Neural cell (in vitro differentiated cells): ENCODE data around the gene PARL.

Experiments used
- CTCF ChIP-seq: fragments of 450-650 bp; IDR thresholded peaks from 2 replicates; pipeline ENCODE4 v1.5.1; 2014; ENCODE audit warnings: antibody characterized with exemption, mild to moderate bottlenecking, moderate library complexity; ENCODE audit not compliant: poor library complexity, severe bottlenecking
- EP300 ChIP-seq: fragments of 450-650 bp; conservative IDR thresholded peaks from 2 replicates; pipeline ENCODE4 v1.6.1; 2014; ENCODE audit warnings: antibody characterized with exemption, mild to moderate bottlenecking, moderate library complexity; ENCODE audit not compliant: poor library complexity, severe bottlenecking
- EZH2 ChIP-seq: fragments of 200-600, 300-800 bp; shearing (Covaris generic), sonication (generic); IDR thresholded peaks from 2 replicates; pipeline ENCODE4 v1.6.1; 2014; ENCODE audit warnings: antibody characterized with exemption, low read length, borderline replicate concordance, mild to moderate bottlenecking; ENCODE audit not compliant: insufficient read depth, poor library complexity, severe bottlenecking
- MXI1 ChIP-seq: fragments of 450-650 bp; conservative IDR thresholded peaks from 2 replicates; pipeline ENCODE4 v1.6.1; 2014; ENCODE audit warnings: antibody characterized with exemption, mild to moderate bottlenecking; ENCODE audit not compliant: poor library complexity, severe bottlenecking
- POLR2AphosphoS5 ChIP-seq: IDR thresholded peaks from 2 replicates; pipeline ENCODE4 v1.6.1; 2012
- RAD21 ChIP-seq: fragments of 450-650 bp; conservative IDR thresholded peaks from 2 replicates; pipeline ENCODE4 v1.6.1; 2014; ENCODE audit warnings: antibody characterized with exemption, mild to moderate bottlenecking, moderate library complexity
- REST ChIP-seq: IDR thresholded peaks from 2 replicates; pipeline ENCODE4 v1.6.1; 2012; ENCODE audit warnings: borderline replicate concordance
- SMC3 ChIP-seq: fragments of 450-650 bp; conservative IDR thresholded peaks from 2 replicates; pipeline ENCODE4 v1.6.1; 2014; ENCODE audit warnings: antibody characterized with exemption, mild to moderate bottlenecking, moderate library complexity; ENCODE audit not compliant: poor library complexity

GRCh38 chr3:183898028-183898431, 13.3 kb upstream of the PARL start:
- TF ChIP-seq EZH2, result no peak
- peak; percentile 95 for TF ChIP-seq REST
- no peak for TF ChIP-seq CTCF
- TF ChIP-seq POLR2AphosphoS5, result peak; percentile 78
- TF ChIP-seq RAD21, result no peak
- TF ChIP-seq MXI1, result no peak
- TF ChIP-seq EP300, result peak; percentile 71
- no peak for TF ChIP-seq SMC3
